ENCODE data around the gene CDH23.
A peak's percentile ranks its signal among the peaks of the same experiment; 100 is the strongest.

The CDH23 gene

GRCh38 chr10:71483885-71484751 lies 87.4 kb downstream of the CDH23 start:
- no peak overlapping the region for H3K9ac ChIP-seq
- H3K79me2 ChIP-seq, result peaks cover 7% of the 10 kb centered on the region
- H3K4me1 ChIP-seq, result peaks cover 8% of the 10 kb centered on the region
- no peaks in the 10 kb centered on the region for H3K36me3 ChIP-seq (ENCODE audit: control insufficient read depth, insufficient read depth, low read length)
- TF ChIP-seq, protein P1, sequence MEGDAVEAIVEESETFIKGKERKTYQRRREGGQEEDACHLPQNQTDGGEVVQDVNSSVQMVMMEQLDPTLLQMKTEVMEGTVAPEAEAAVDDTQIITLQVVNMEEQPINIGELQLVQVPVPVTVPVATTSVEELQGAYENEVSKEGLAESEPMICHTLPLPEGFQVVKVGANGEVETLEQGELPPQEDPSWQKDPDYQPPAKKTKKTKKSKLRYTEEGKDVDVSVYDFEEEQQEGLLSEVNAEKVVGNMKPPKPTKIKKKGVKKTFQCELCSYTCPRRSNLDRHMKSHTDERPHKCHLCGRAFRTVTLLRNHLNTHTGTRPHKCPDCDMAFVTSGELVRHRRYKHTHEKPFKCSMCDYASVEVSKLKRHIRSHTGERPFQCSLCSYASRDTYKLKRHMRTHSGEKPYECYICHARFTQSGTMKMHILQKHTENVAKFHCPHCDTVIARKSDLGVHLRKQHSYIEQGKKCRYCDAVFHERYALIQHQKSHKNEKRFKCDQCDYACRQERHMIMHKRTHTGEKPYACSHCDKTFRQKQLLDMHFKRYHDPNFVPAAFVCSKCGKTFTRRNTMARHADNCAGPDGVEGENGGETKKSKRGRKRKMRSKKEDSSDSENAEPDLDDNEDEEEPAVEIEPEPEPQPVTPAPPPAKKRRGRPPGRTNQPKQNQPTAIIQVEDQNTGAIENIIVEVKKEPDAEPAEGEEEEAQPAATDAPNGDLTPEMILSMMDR (IDR thresholded peaks at IDR 0.05), result no peak
- H3K4me2 ChIP-seq (ENCODE audit: low read length), result no peak overlapping the region
- no peak overlapping the region for H3K4me3 ChIP-seq (ENCODE audit: low read depth, low read length)
- H2AFZ ChIP-seq, result no peak overlapping the region
- no peaks in the 10 kb centered on the region for H3K9me3 ChIP-seq (ENCODE audit: control insufficient read depth, low read length)
- H3K27me3 ChIP-seq (ENCODE audit: control insufficient read depth, insufficient read depth, low read length), result no peaks in the 10 kb centered on the region
- no peak overlapping the region for H3K27ac ChIP-seq

- Histone ChIP-seq H3K4me1 (peaks cover 8% of the 10 kb centered on the region), H3K4me3 (ENCODE audit: low read depth, low read length) (no peak overlapping the region), H2AFZ (peak overlapping the region; percentile 46), H3K36me3 (ENCODE audit: control insufficient read depth, insufficient read depth, low read length) (no peaks in the 10 kb centered on the region), H3K27me3 (ENCODE audit: control insufficient read depth, insufficient read depth, low read length) (no peaks in the 10 kb centered on the region), H3K79me2 (peaks cover 2% of the 10 kb centered on the region), H3K9ac (no peak overlapping the region), H3K4me2 (ENCODE audit: low read length) (no peak overlapping the region), H3K27ac (no peak overlapping the region), H3K9me3 (ENCODE audit: control insufficient read depth, low read length) (no peaks in the 10 kb centered on the region)
- TF ChIP-seq, protein P1 (IDR thresholded peaks at IDR 0.05), result peak; percentile 70
These were observed 89.9 kb downstream of the CDH23 start for GRCh38 chr10:71486484-71487114.

GRCh38 chr10:71487726-71488125 lies 91.0 kb downstream of the CDH23 start:
- TF ChIP-seq, protein P1 (IDR thresholded peaks at IDR 0.05), result no peak
- Histone ChIP-seq H3K36me3 (ENCODE audit: control insufficient read depth, insufficient read depth, low read length) (no peaks in the 10 kb centered on the region), H3K79me2 (peaks cover 2% of the 10 kb centered on the region), H3K9me3 (ENCODE audit: control insufficient read depth, low read length) (no peaks in the 10 kb centered on the region), H3K4me1 (peaks cover 8% of the 10 kb centered on the region), H3K9ac (no peak overlapping the region), H3K27ac (no peak overlapping the region), H2AFZ (no peak overlapping the region), H3K4me2 (ENCODE audit: low read length) (no peak overlapping the region), H3K27me3 (ENCODE audit: control insufficient read depth, insufficient read depth, low read length) (no peaks in the 10 kb centered on the region), H3K4me3 (ENCODE audit: low read depth, low read length) (no peak overlapping the region)

- H3K27ac ChIP-seq, result no peak overlapping the region
- TF ChIP-seq, protein P1 (IDR thresholded peaks at IDR 0.05), result no peak
- H3K36me3 ChIP-seq (ENCODE audit: control insufficient read depth, insufficient read depth, low read length), result no peaks in the 10 kb centered on the region
- H3K4me2 ChIP-seq (ENCODE audit: low read length), result no peak overlapping the region
- no peaks in the 10 kb centered on the region for H3K9me3 ChIP-seq (ENCODE audit: control insufficient read depth, low read length)
- H3K79me2 ChIP-seq, result peaks cover 2% of the 10 kb centered on the region
- H3K4me3 ChIP-seq (ENCODE audit: low read depth, low read length), result no peak overlapping the region
- no peak overlapping the region for H3K9ac ChIP-seq
- no peak overlapping the region for H2AFZ ChIP-seq
- H3K27me3 ChIP-seq (ENCODE audit: control insufficient read depth, insufficient read depth, low read length), result no peaks in the 10 kb centered on the region
- peaks cover 8% of the 10 kb centered on the region for H3K4me1 ChIP-seq
These were observed 92.4 kb downstream of the CDH23 start for GRCh38 chr10:71489077-71489476.
